A549 (cell line): Measurements from ENCODE around the gene NACC2.

Source experiments
- EP300 ChIP-seq, 2 experiments: fragments of >200 bp; sonication (Bioruptor Twin); formaldehyde crosslinking; IDR thresholded peaks; 2 replicates in 1 of 2; 3 replicates in 1 of 2; pipeline ENCODE4 v1.6.1; 2016 to 2017
- HDAC2 ChIP-seq: fragments of 200-600 bp; sonication (generic); IDR thresholded peaks from 2 replicates; pipeline ENCODE4 v1.6.1; 2016
- JUN ChIP-seq, 2 experiments: fragments of >200 bp; sonication (Bioruptor Twin); formaldehyde crosslinking; IDR thresholded peaks; 2 replicates in 1 of 2; 3 replicates in 1 of 2; pipeline ENCODE4 v1.6.1; 2016 to 2017
- JUNB ChIP-seq: fragments of >200 bp; sonication (Bioruptor Twin); formaldehyde crosslinking; IDR thresholded peaks from 2 replicates; pipeline ENCODE4 v1.6.1; 2016
- RCOR1 ChIP-seq: fragments of 150-350 bp; IDR thresholded peaks from 2 replicates; pipeline ENCODE4 v1.6.1; 2014; ENCODE audit warnings: antibody characterized with exemption, low read length, low read depth
- RFX5 ChIP-seq: fragments of 450-650 bp; IDR thresholded peaks from 2 replicates; pipeline ENCODE4 v1.7.1; 2014; ENCODE audit warnings: antibody characterized with exemption, mild to moderate bottlenecking, moderate library complexity
- ZNF302 ChIP-seq: fragments of 250-450 bp; sonication (Bioruptor Pico); IDR thresholded peaks from 2 replicates; pipeline ENCODE4 v1.9.0; 2021; ENCODE audit warnings: inconsistent platforms, mild to moderate bottlenecking, moderate library complexity
- TF ChIP-seq, protein P1 (sequence below): fragments of >200 bp; sonication (Bioruptor Twin); formaldehyde crosslinking; IDR thresholded peaks from 3 replicates; pipeline ENCODE4 v1.5.1; 2016

DNA sequence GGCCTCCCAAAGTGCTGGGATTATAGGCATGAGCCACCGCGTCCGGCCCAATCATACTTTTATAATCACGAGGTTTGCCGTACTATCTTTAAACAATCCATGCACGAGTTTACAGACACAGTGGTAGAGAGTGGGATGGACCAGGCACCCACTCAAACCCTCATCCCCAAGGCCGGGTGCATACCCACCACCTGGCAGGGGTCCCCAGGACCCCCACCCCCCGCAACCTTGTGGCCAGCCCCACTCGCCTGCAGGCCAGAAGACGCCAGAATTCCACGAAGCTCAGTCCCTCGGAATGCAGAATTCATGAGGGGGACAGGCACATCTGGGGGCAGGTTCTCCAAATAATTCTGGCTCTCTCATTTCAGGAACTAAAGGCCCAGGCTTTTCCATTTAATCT is 17.1 kb downstream of the NACC2 start:
- TF ChIP-seq RFX5, result no peak
- no peak for TF ChIP-seq EP300 (IDR thresholded peaks at IDR 0.05)
- no peak for TF ChIP-seq RCOR1
- TF ChIP-seq, protein P1, sequence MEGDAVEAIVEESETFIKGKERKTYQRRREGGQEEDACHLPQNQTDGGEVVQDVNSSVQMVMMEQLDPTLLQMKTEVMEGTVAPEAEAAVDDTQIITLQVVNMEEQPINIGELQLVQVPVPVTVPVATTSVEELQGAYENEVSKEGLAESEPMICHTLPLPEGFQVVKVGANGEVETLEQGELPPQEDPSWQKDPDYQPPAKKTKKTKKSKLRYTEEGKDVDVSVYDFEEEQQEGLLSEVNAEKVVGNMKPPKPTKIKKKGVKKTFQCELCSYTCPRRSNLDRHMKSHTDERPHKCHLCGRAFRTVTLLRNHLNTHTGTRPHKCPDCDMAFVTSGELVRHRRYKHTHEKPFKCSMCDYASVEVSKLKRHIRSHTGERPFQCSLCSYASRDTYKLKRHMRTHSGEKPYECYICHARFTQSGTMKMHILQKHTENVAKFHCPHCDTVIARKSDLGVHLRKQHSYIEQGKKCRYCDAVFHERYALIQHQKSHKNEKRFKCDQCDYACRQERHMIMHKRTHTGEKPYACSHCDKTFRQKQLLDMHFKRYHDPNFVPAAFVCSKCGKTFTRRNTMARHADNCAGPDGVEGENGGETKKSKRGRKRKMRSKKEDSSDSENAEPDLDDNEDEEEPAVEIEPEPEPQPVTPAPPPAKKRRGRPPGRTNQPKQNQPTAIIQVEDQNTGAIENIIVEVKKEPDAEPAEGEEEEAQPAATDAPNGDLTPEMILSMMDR, result no peak
- no peak for TF ChIP-seq ZNF302 (CRISPR knock-in tag)
- TF ChIP-seq HDAC2, result no peak
- TF ChIP-seq JUNB, result no peak
- no peak for TF ChIP-seq JUN (IDR thresholded peaks at IDR 0.05)
